GM11168 (cell line): ENCODE measurements around the gene ZDHHC13.

ENCODE experiments used
- in situ Hi-C: fragments of 300-500 bp; cut with MboI; formaldehyde crosslinking; loops from one replicate; pipeline ENCODE4 v1.12.0; 2022; ENCODE audit warnings: low sequenced_read_pairs; ENCODE audit not compliant: unreplicated experiment

Gene ZDHHC13

DNA sequence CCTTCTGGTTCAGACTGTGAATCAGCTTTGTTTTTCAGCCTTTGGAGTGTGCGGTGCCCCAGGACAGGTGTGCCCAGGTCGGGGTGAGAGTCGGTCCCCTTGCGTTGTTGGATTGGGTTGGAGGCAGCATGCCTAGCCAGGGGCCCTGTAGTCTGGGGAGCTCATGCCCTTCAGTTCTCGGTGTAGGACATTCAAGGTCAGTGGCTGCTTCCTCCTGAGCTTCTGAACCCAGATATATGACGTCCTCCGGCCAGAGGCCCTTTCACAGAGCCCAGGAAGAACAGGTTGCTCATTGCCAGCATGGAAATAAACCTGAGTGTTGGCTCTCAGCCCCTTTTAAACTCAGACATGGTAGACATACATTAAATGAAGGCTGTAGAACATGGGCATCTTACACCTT lies 82.1 kb downstream of the ZDHHC13 start:
- in situ Hi-C loops: no loop called here

- in situ Hi-C loops: no loop called here
Measured at GRCh38 chr11:19199771-19200170, 82.8 kb downstream of the ZDHHC13 start.

GRCh38 chr11:19200410-19201201 lies 83.6 kb downstream of the ZDHHC13 start:
- in situ Hi-C loops: no loop called here

DNA sequence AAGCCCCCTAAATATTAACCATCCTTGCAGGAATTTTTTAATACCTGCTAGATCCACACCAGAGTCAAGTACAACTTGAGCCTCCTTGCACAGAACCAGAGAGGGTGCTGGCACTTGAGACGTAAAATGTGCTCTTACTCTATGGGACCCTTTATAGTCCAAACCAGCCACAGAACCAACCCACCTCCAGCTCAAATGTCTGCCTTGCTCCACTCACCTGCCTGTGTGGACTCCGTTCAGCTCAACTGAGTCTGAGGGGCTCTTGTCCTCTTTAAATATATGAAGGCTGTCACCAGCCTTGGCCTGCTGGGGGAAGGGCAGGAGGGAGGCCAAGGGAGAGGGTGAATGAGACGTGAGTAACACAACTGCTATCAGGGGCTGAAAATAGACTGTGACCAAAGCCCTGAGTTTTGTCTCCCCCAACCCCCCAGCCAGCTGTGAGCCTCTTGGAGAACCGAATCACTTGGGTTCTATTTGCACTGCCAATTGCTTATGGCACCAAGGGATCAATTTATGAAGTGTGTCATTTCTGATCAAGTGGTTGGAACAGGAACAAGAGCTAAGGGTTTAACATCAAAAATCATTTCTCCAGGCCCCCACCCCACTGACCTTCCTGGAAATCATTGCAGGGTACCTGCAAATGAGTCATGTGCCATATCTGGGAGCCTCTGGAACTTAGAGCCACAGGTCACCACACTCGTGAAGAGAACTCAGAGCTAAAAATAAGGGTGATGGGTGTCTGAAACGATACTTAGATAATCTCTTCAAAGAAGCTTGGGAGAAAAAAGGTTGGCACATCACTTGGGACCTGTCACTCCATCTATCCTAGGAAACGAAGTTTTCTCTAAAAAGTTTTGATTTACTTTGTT lies 85.0 kb downstream of the ZDHHC13 start, which contains the start of gene CSRP3:
CSRP3 (minus strand) TSS at position 247 of the 869 bp plus-strand sequence. CDS start 9,535 bp downstream, outside the sequence.
- in situ Hi-C loops: no loop called here

DNA sequence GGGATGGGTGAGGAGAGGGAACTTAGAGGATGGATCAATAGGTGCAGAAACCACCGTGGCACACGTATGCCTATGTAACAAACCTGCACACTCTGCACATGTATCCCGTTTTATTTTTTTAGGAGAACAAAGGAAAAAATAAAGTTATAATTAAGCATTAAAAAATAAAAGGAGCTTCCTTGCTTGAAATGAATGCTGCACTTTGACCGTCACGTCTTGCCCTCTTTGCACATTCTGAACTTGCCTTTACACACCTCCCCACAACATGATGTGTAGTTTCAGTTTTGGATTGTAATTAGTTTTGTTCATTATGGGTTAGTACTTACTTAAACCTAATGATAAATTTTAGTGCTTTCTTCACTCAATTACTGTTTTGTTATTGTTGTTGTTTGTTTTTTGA lies 87.9 kb downstream of the ZDHHC13 start:
- in situ Hi-C loops: no loop called here

- in situ Hi-C loops: no loop called here
Measured at GRCh38 chr11:19208181-19208580, 91.2 kb downstream of the ZDHHC13 start.

- in situ Hi-C loops: no loop called here
Measured at GRCh38 chr11:19208959-19209546, 92.1 kb downstream of the ZDHHC13 start.

DNA sequence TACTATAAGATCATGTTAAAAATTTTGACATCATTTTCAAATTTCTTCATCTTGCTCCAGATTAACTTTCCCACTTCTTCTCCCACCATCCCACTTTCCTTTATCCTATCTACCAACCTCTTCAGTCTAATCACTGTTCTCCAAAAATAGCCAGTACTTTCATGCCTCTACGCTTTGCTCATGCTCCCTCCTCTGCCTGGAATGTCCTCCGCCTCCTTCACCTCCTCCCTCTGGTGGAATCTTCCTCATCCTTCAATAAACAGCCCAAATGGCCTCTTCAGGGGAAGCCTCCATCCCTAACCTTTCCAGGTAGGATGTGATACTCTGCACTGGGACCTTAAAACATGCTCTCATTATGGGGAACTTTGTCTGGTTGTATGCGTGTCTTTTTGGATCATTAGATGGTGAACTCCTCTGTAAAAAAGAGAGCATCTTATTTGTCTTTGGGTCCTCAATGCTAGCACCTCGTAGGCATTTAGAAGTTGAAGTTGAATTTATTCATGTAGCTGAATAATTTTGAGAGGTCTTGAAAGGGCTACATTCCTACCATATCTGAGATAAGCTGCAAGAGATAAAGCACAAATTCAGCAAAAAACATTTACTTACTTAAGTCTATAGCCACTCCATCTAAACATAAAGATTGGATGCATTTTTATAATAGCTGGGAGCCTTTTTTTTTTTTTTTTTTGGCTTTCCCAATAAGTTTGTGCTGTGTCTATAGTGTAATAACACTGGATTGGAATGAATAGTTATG lies 92.8 kb downstream of the ZDHHC13 start:
- in situ Hi-C loops: no loop called here

DNA sequence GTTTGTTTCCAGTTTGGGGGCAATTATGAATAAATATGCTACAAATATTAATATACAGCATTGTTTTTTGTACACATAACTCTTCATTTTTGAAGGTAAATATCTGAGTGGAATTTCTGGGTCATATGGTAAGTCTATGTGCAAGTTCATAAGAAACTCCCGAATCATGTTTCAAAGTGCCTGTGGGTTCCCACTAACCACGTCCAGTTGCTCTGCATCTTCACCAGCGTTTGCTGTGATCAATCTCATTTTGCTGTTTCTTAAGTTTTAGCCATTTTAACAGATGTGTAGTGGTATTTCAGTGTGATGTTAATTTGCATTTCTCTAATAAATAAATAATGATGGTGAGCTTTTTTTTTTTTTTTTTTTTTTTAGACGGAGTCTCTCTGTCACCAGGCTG lies 99.1 kb downstream of the ZDHHC13 start:
- in situ Hi-C loops: no loop called here

GRCh38 chr11:19216709-19217374 lies 99.9 kb downstream of the ZDHHC13 start:
- in situ Hi-C loops: no loop called here

GRCh38 chr11:19218216-19218615 lies 101.2 kb downstream of the ZDHHC13 start:
- in situ Hi-C loops: no loop called here

DNA sequence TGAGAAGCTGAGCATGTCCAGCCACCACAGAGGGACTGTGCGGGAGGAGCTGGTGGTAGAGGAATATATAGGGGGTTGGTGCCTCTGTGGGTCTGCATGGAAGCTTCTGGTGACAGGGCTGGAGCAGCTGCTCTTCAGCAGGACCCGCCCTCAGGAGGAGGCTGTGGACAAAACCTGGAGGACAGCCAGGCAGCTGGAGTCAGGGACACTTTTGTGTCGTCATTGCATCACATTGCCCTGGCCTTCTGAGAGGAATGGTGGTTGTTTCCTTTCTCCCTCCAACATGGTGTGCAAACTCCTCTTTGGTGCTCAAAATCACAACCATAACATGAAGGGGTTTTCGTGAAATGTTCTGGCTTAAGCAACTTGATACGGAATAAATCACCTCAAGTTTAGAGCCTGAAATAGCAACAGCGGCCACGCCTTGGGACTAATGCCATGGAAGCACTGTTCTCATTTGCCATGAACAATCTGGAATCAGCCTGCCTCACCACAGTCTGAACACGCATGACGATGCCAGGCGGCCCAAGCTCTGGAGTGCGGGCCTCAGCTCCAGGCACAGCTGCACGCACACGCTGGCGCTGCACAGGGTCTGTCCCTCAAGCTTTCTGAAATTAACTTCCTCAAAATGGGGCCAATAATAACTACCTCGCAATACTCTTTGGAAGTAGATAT lies 102.0 kb downstream of the ZDHHC13 start:
- in situ Hi-C loops: no loop called here

- in situ Hi-C loops: no loop called here
Measured at GRCh38 chr11:19220903-19221724, 104.1 kb downstream of the ZDHHC13 start.

DNA sequence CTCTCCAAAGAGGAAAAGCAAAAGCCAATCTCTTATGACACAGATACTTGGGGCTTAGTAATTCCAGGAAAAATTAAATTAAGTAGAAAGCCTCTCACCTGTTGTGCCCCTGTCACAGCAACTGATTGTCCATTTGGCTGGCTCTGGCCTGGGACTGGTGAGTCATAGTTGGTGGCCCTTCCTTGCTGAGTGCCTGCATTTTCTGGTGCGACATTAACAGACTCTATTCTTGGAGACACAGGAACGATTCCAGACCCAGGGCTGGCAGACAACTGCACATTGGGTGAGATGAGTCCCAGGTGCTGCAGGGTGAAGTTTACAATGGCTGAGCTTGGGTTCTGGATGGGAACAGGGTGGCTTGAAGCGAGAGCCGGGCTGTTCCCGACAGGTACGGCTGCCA lies 108.2 kb downstream of the ZDHHC13 start:
- in situ Hi-C loops: no loop called here

DNA sequence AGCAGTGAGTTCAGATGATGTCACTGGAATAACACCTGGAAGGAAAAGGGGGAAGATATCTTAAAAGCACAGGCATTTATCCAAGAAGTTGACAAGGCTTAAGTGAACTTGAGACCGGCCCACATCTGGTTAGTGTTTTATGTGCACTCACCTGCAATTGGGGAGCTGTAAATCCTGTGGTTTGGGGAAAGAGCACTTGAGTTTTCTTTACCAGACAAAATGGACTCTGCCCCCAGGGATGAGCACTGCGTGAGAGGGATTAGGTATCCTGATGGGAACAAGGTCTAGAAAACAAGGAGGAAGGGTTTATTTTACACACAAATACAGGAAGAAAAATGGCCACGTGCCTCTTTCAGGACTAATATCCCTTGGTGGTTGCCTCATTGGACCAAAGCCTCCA lies 108.6 kb downstream of the ZDHHC13 start:
- in situ Hi-C loops: no loop called here
